ENCODE measurements around the gene CMAS. TPM values are rescaled to one million over a fixed set of nuclear protein-coding genes. Genes with fewer than 3 reads are reported as not detected.
A peak's percentile ranks its signal among the peaks of the same experiment; 100 is the strongest.
"Not testable (repeated sequence)": the region's sequence is repeated elsewhere in the genome, so short reads cannot be mapped to it uniquely, and the experiment has no call there.

The CMAS gene
- 26.1 TPM for total RNA-seq
- long read RNA-seq, transcript CMAS-201 (8 exons, 1,787 nt): major isoform, 73 of 78 reads
- long read RNA-seq, partial matches to known transcripts: 3 of 78 reads
- long read RNA-seq, other reads (novel, unspliced or antisense): 1 of 78 reads

GRCh38 chr12:22046090-22046967, at the start of gene CMAS:
Gene CMAS (plus strand): TSS chr12:22046218. CDS start chr12:22046304, 86 bp downstream.
- TF ChIP-seq CTCF (IDR thresholded peaks at IDR 0.05): no peak
- peak; percentile 83 for DNase-seq
- Histone ChIP-seq H3K27ac (peak within 1 kb of the TSS; percentile 90), H3K4me1 (peaks cover 21% of the 10 kb centered on the region), H3K27me3 (ENCODE audit: low read depth) (no peaks in the 10 kb centered on the region), H3K9me3 (no peaks in the 10 kb centered on the region), H3K4me3 (peak within 1 kb of the TSS; percentile 94), H3K36me3 (no peaks in the 10 kb centered on the region)
- intact Hi-C loops (cut with DNase I): no loop called here
- peak; percentile 96 to 98 for ATAC-seq

DNA sequence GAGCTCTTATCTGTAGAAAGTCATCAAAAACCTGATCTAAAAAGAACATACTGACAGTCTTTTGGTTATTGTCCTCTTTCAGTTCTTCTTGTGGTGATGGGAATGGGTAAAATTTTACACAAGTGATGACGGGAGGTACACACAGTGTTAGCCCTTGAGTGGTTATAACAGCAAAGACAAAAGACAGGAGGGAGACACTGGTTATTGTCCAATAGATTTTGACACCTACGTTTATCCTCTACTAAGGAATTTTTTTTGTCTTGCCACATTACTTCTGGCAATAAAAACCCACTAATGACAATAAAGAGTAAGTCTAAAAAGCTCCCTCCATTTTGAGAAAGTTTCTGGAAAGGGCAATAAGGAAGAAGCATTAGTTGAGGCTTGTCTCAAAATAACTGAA, 47.7 kb upstream of the CMAS start:
- H3K27ac ChIP-seq: no peak overlapping the region
- DNase-seq: no peak
- intact Hi-C loops (cut with DNase I): loop anchor here (10.0 kb wide), 1 partner anchor 303 kb away; no protein-coding TSS in a partner anchor
- H3K27me3 ChIP-seq (ENCODE audit: low read depth): no peaks in the 10 kb centered on the region
- no peak for TF ChIP-seq CTCF (IDR thresholded peaks at IDR 0.05)
- no peak overlapping the region for H3K4me3 ChIP-seq
- no peaks in the 10 kb centered on the region for H3K4me1 ChIP-seq
- ATAC-seq: no peak
- H3K9me3 ChIP-seq: no peaks in the 10 kb centered on the region
- H3K36me3 ChIP-seq: no peaks in the 10 kb centered on the region

DNA sequence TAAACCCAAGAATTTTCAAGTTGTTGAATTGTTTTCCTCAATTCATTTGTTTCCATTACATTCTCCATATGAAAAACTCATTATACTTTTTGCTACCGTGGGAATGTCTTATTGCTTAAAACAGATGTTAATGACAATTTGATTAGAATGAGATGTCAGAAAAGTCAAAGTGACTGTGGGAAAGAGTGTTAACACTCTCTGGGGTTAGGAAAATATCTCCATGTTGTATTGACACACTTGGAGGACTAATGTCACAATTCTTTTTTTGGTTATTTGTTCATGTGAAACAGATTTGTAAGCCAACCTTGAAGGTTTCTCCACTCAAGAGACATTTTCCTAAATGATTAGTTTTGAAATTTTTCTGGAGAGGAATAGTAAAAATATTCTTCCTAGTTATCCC, 47.2 kb upstream of the CMAS start:
- intact Hi-C loops (cut with DNase I): loop anchor here (10.0 kb wide), 1 partner anchor 304 kb away; no protein-coding TSS in a partner anchor
- H3K36me3 ChIP-seq: no peaks in the 10 kb centered on the region
- no peaks in the 10 kb centered on the region for H3K27me3 ChIP-seq (ENCODE audit: low read depth)
- no peak for DNase-seq
- no peaks in the 10 kb centered on the region for H3K9me3 ChIP-seq
- TF ChIP-seq CTCF (IDR thresholded peaks at IDR 0.05): no peak
- H3K4me1 ChIP-seq: no peaks in the 10 kb centered on the region
- ATAC-seq: no peak
- H3K27ac ChIP-seq: no peak overlapping the region
- H3K4me3 ChIP-seq: no peak overlapping the region

- Histone ChIP-seq H3K27ac (no peak overlapping the region), H3K9me3 (no peaks in the 10 kb centered on the region), H3K4me3 (no peak overlapping the region), H3K36me3 (no peaks in the 10 kb centered on the region), H3K4me1 (no peaks in the 10 kb centered on the region), H3K27me3 (ENCODE audit: low read depth) (no peaks in the 10 kb centered on the region)
- intact Hi-C loops (cut with DNase I): no loop called here
- ATAC-seq (no peak), DNase-seq (no peak)
- no peak for TF ChIP-seq CTCF (IDR thresholded peaks at IDR 0.05)
Observed at GRCh38 chr12:22002430-22002829, 43.6 kb upstream of the CMAS start.

- intact Hi-C loops (cut with DNase I); H3K4me3 ChIP-seq; H3K9me3 ChIP-seq; H3K4me1 ChIP-seq; H3K36me3 ChIP-seq; ATAC-seq; DNase-seq; H3K27me3 ChIP-seq (ENCODE audit: low read depth); H3K27ac ChIP-seq: not testable (repeated sequence)
Observed at GRCh38 chr12:22007794-22008193, 38.2 kb upstream of the CMAS start.

GRCh38 chr12:22008196-22008595, 37.8 kb upstream of the CMAS start:
- Histone ChIP-seq H3K27me3 (ENCODE audit: low read depth) (no peaks in the 10 kb centered on the region), H3K27ac (no peak overlapping the region), H3K4me1 (no peaks in the 10 kb centered on the region), H3K4me3 (no peak overlapping the region), H3K9me3 (no peaks in the 10 kb centered on the region), H3K36me3 (no peaks in the 10 kb centered on the region)
- ATAC-seq (no peak), DNase-seq (no peak)
- no peak for TF ChIP-seq CTCF (IDR thresholded peaks at IDR 0.05)
- intact Hi-C loops (cut with DNase I): no loop called here

Data from lower lobe of right lung (tissue), 2 donors.